Panc1 (cell line): Measurements from ENCODE around the gene RAB3GAP2.
A peak's percentile ranks its signal among the peaks of the same experiment; 100 is the strongest.

Experiments used
- POLR2AphosphoS5 ChIP-seq: IDR thresholded peaks from 2 replicates; pipeline ENCODE4 v1.6.1; 2012; ENCODE audit warnings: mild to moderate bottlenecking, low read depth, low read length, moderate library complexity
- SIN3A ChIP-seq: IDR thresholded peaks from 2 replicates; pipeline ENCODE4 v1.6.1; 2012; ENCODE audit warnings: low read depth, mild to moderate bottlenecking, low read length, moderate library complexity, borderline replicate concordance; ENCODE audit not compliant: insufficient read depth
- TCF7L2 ChIP-seq: IDR thresholded peaks from 2 replicates; pipeline ENCODE4 v1.6.1; 2011; ENCODE audit warnings: mild to moderate bottlenecking, low read depth, low read length, inconsistent platforms
- TF ChIP-seq, protein P1 (sequence below), 2 experiments: IDR thresholded peaks; 2 replicates each; pipeline ENCODE4 v1.6.1; 2011 to 2012; ENCODE audit warnings: low read depth in 2 of 2, control low read depth in 1 of 2, low read length in 1 of 2, mild to moderate bottlenecking in 1 of 2, moderate library complexity in 1 of 2; ENCODE audit not compliant: insufficient read depth in 1 of 2
- TF ChIP-seq, protein P2 (sequence below): fragments of 450-650 bp; IDR thresholded peaks from 2 replicates; pipeline ENCODE4 v1.5.1; 2017; ENCODE audit warnings: mild to moderate bottlenecking

DNA sequence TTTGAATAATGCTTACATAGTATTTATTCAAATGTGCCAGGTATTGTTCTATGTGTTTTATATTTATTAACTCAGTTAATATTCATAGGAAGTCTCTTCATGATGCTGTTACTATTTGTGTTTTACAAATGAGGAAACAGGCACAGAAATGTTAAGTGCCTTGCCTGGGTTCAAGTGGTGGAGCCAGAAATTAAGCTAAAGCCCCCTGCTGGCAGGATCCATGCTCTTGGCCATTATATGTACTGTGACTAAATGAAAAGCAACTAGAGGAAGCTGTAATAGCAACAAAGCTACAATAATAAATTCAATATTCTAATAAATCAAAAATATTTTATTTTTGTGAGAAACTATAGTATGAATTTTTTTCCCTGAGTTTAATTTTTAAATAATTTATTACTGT, 148.4 kb downstream of the RAB3GAP2 start:
- TF ChIP-seq, protein P1, sequence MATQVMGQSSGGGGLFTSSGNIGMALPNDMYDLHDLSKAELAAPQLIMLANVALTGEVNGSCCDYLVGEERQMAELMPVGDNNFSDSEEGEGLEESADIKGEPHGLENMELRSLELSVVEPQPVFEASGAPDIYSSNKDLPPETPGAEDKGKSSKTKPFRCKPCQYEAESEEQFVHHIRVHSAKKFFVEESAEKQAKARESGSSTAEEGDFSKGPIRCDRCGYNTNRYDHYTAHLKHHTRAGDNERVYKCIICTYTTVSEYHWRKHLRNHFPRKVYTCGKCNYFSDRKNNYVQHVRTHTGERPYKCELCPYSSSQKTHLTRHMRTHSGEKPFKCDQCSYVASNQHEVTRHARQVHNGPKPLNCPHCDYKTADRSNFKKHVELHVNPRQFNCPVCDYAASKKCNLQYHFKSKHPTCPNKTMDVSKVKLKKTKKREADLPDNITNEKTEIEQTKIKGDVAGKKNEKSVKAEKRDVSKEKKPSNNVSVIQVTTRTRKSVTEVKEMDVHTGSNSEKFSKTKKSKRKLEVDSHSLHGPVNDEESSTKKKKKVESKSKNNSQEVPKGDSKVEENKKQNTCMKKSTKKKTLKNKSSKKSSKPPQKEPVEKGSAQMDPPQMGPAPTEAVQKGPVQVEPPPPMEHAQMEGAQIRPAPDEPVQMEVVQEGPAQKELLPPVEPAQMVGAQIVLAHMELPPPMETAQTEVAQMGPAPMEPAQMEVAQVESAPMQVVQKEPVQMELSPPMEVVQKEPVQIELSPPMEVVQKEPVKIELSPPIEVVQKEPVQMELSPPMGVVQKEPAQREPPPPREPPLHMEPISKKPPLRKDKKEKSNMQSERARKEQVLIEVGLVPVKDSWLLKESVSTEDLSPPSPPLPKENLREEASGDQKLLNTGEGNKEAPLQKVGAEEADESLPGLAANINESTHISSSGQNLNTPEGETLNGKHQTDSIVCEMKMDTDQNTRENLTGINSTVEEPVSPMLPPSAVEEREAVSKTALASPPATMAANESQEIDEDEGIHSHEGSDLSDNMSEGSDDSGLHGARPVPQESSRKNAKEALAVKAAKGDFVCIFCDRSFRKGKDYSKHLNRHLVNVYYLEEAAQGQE (IDR thresholded peaks at IDR 0.05; ENCODE audit: insufficient read depth in 1 of 2, low read depth in 2 of 2, low read length in 1 of 2): no peak
- TF ChIP-seq, protein P2, sequence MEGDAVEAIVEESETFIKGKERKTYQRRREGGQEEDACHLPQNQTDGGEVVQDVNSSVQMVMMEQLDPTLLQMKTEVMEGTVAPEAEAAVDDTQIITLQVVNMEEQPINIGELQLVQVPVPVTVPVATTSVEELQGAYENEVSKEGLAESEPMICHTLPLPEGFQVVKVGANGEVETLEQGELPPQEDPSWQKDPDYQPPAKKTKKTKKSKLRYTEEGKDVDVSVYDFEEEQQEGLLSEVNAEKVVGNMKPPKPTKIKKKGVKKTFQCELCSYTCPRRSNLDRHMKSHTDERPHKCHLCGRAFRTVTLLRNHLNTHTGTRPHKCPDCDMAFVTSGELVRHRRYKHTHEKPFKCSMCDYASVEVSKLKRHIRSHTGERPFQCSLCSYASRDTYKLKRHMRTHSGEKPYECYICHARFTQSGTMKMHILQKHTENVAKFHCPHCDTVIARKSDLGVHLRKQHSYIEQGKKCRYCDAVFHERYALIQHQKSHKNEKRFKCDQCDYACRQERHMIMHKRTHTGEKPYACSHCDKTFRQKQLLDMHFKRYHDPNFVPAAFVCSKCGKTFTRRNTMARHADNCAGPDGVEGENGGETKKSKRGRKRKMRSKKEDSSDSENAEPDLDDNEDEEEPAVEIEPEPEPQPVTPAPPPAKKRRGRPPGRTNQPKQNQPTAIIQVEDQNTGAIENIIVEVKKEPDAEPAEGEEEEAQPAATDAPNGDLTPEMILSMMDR: peak; percentile 62; the same call in 1 of the 2 replicates
- no peak for TF ChIP-seq POLR2AphosphoS5
- TF ChIP-seq TCF7L2: no peak
- no peak for TF ChIP-seq SIN3A
